Activated naive CD8-positive, alpha-beta T cell treated with anti-CD3 and anti-CD28 coated beads, Interleukin-2, amount 50 U/mL, for 24 hours (primary cell): ENCODE results near the gene DPH5.
A peak's percentile ranks its signal among the peaks of the same experiment; 100 is the strongest.
"Not testable (repeated sequence)": the region's sequence is repeated elsewhere in the genome, so short reads cannot be mapped to it uniquely, and the experiment has no call there.

ENCODE experiments used
- ATAC-seq: fragments of 150-1000 bp; cut with Tn5 transposase; one replicate; pipeline ENCODE4 v1.10.0; 2021
- DNase-seq: peaks from one replicate; pipeline ENCODE4 v3.0.0; 2021
- H3K27ac Mint-ChIP-seq: one replicate; pipeline ENCODE4 v1.8.0; 2021; ENCODE audit warnings: mild to moderate bottlenecking, mixed read lengths
- H3K27me3 Mint-ChIP-seq: one replicate; pipeline ENCODE4 v1.8.0; 2021; ENCODE audit warnings: mixed read lengths
- H3K36me3 Mint-ChIP-seq: one replicate; pipeline ENCODE4 v1.8.0; 2021; ENCODE audit warnings: low read depth, mixed read lengths
- H3K4me1 Mint-ChIP-seq: one replicate; pipeline ENCODE4 v1.8.0; 2021; ENCODE audit warnings: mixed read lengths
- H3K4me3 Mint-ChIP-seq: one replicate; pipeline ENCODE4 v1.8.0; 2021; ENCODE audit warnings: mild to moderate bottlenecking, moderate library complexity, mixed read lengths
- H3K9me3 Mint-ChIP-seq: one replicate; pipeline ENCODE4 v1.8.0; 2021; ENCODE audit warnings: mixed read lengths

The DPH5 gene

DNA sequence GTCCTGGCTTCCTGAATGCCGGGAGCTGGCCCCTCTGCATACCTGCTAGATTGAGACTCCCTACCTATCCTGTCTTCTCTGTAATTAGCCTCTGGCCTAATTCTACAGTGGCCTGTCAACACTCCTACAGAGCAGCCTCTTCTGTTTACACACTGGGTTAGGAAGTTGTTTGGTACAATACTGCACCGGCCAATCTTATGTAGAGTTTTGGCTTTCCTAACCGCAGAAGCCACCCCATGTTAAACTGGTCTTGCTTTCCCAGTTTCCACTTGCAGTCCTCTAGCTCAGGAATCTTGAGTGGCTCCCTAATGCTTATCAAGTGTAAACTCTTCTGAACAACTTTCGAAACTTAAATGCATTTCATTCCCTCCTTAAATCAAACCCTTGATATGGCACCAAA, 42.8 kb downstream of the DPH5 start:
- no peaks in the 10 kb centered on the region for H3K9me3 Mint-ChIP-seq
- H3K27ac Mint-ChIP-seq, result no peak overlapping the region
- H3K4me1 Mint-ChIP-seq, result peaks cover 4% of the 10 kb centered on the region
- ATAC-seq (no peak), DNase-seq (no peak)
- H3K4me3 Mint-ChIP-seq, result no peak overlapping the region
- H3K36me3 Mint-ChIP-seq, result peaks cover 76% of the 10 kb centered on the region
- no peaks in the 10 kb centered on the region for H3K27me3 Mint-ChIP-seq

DNA sequence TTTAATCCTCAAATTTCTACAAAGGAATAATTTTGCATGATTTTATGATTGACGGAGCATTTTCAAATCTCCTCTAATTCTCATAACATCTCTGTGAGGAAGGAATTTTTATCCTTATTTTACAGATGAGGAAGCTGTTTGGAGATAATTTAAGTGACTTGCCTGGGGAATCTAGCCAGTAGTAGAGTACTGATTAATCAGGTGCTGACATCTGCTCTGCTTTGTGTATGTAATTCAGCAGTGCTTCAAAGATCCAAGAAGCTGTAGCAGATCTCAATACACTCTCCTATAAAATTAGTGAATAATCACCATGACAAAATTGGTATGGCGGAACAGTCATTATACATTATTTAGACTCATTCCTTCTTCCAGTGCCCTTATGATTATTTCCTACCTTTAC, 46.0 kb downstream of the DPH5 start:
- H3K4me1 Mint-ChIP-seq, result peaks cover 4% of the 10 kb centered on the region
- no peak overlapping the region for H3K4me3 Mint-ChIP-seq
- H3K9me3 Mint-ChIP-seq, result no peaks in the 10 kb centered on the region
- no peak for ATAC-seq
- H3K27ac Mint-ChIP-seq, result no peak overlapping the region
- H3K27me3 Mint-ChIP-seq, result no peaks in the 10 kb centered on the region
- H3K36me3 Mint-ChIP-seq, result peaks cover 81% of the 10 kb centered on the region
- no peak for DNase-seq

DNA sequence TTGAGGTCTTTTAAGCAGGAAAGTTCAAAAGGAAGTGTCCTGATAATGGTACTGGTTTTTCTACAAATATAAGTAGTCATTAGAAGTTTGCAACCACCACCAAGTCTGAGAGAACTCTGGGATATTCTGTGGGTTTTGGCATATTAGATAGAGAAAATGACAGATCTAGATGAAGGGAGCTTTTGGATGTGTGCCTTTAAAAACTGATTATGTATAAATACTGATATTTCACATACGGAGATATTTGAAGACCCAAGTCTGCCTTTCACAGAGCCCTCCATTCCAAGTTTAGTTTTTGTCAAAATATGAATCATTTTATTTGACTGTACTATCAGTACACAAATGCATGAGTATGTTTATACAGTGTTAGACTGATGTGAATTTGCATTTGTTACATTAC, 48.6 kb downstream of the DPH5 start:
- Mint-ChIP-seq H3K36me3 (peaks cover 74% of the 10 kb centered on the region), H3K27ac (no peak overlapping the region)

DNA sequence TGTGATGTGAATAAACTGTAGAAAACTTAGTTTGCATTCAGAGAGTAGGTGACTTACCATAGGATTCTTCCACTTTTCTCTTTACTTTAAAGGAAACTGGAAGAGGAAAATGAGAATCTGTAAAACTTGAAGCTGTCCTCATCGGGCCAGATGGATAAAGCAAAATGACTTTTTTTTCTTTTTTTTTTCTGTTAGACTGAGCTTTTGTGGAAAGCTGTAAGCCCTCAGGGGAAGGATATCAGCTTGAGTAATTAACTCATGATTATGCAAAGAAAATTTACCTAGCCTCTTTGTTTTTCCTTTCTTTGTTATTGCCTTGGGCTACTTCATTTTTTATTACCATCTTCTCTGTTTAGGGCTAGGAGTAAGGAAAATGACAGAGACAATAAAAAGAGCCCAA, 53.4 kb downstream of the DPH5 start:
- Mint-ChIP-seq H3K27me3 (no peaks in the 10 kb centered on the region), H3K9me3 (no peaks in the 10 kb centered on the region), H3K36me3 (peaks cover 64% of the 10 kb centered on the region), H3K4me3 (no peak overlapping the region), H3K27ac (no peak overlapping the region), H3K4me1 (peaks cover 22% of the 10 kb centered on the region)
- no peak for ATAC-seq
- DNase-seq, result no peak

More for the DNA sequence above, 48.6 kb downstream of the DPH5 start:
- Mint-ChIP-seq H3K4me1 (peaks cover 10% of the 10 kb centered on the region), H3K4me3 (no peak overlapping the region), H3K27me3 (no peaks in the 10 kb centered on the region), H3K9me3 (no peaks in the 10 kb centered on the region)
- no peak for DNase-seq
- no peak for ATAC-seq

DNA sequence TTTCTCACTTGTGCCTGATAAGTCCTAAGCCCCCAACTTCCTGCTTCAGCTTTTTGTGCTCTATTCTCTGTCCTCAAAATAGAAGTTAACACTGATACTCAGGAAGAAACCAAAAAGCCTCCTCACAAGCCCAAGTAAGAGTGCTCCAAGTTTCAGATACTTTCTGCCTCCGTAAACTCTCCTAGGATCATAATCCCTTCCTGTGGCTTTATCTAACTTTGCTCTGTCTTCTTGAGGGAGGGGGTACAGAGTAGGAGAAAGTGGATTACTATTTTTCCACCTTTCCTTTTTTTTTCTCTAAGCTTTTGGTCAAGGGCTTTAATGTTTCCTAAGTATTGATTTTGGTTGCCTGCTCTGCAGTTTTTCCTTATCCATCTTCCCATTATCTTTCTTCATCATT, 54.6 kb downstream of the DPH5 start:
- peaks cover 63% of the 10 kb centered on the region for H3K36me3 Mint-ChIP-seq

DNA sequence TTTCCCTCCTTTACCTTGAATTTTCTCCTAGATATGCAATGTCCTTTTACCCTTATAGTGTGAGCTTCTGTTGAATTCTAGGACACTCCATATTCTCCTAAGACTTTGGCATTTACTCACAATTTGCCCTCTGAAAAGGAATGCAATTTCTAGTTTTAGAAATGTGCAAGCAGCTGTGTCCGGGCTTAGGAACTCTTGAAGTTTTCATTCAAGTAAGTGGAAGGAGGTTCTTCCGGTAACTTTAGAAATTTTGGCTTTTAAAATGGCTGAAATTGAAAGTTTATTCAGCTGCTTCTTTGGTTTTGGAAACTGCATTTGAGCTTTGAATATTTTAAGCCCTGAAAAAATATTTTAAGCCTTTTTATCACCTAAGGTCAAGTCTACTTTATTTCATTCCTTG, 56.3 kb downstream of the DPH5 start:
- no peaks in the 10 kb centered on the region for H3K9me3 Mint-ChIP-seq
- peaks cover 68% of the 10 kb centered on the region for H3K36me3 Mint-ChIP-seq
- H3K27ac Mint-ChIP-seq, result no peak overlapping the region
- no peaks in the 10 kb centered on the region for H3K27me3 Mint-ChIP-seq
- no peak for ATAC-seq
- H3K4me3 Mint-ChIP-seq, result no peak overlapping the region
- peaks cover 24% of the 10 kb centered on the region for H3K4me1 Mint-ChIP-seq
- DNase-seq, result no peak

More for the DNA sequence above, 54.6 kb downstream of the DPH5 start:
- Mint-ChIP-seq H3K4me3 (no peak overlapping the region), H3K27me3 (no peaks in the 10 kb centered on the region), H3K4me1 (peaks cover 24% of the 10 kb centered on the region), H3K27ac (no peak overlapping the region), H3K9me3 (no peaks in the 10 kb centered on the region)
- ATAC-seq (no peak), DNase-seq (no peak)

DNA sequence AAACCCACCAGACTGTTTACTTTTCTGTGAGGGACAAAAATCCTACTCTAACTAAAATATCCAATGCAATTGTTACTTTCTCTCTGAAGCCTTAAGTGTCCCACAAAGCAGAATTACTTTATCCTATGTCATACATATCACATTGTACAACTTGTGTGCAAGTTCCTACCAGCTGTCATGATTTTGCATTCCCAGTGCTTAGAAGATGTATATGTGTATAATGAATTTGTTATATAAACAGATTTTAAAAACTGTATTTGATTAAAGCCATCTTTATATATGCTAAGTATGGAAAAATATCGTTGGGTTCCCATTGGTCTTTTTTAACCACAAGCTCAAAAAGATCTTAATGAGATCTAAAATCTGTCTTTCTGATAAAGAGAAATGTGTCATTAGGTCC, 57.0 kb downstream of the DPH5 start:
- Mint-ChIP-seq H3K27me3 (no peaks in the 10 kb centered on the region), H3K9me3 (no peaks in the 10 kb centered on the region), H3K4me3 (no peak overlapping the region), H3K27ac (no peak overlapping the region), H3K4me1 (peaks cover 24% of the 10 kb centered on the region), H3K36me3 (peaks cover 66% of the 10 kb centered on the region)
- DNase-seq, result no peak
- no peak for ATAC-seq

DNA sequence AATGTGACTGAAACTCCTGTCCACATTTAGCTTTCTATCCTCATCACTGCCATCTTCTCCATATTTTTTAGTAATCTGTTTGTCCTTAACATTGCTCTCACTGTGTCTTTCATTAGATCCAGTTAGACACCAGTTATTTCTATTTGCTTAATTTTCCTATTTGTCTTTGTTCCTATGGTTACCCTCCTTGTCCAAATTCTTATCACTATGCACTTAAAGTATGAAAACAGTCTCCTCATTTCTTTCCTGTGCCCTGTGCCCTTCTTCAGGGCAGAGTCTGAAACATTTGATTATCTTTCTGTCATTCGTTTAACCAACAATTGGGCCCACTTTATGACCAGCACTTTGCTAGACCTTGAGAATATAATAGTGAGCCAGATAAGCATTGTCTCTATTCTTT, 65.5 kb downstream of the DPH5 start:
- peaks cover 34% of the 10 kb centered on the region for H3K4me1 Mint-ChIP-seq
- H3K27me3 Mint-ChIP-seq, result no peaks in the 10 kb centered on the region
- no peak for DNase-seq
- peaks cover 61% of the 10 kb centered on the region for H3K36me3 Mint-ChIP-seq
- no peak for ATAC-seq
- no peak overlapping the region for H3K27ac Mint-ChIP-seq
- no peak overlapping the region for H3K4me3 Mint-ChIP-seq
- H3K9me3 Mint-ChIP-seq, result no peaks in the 10 kb centered on the region

DNA sequence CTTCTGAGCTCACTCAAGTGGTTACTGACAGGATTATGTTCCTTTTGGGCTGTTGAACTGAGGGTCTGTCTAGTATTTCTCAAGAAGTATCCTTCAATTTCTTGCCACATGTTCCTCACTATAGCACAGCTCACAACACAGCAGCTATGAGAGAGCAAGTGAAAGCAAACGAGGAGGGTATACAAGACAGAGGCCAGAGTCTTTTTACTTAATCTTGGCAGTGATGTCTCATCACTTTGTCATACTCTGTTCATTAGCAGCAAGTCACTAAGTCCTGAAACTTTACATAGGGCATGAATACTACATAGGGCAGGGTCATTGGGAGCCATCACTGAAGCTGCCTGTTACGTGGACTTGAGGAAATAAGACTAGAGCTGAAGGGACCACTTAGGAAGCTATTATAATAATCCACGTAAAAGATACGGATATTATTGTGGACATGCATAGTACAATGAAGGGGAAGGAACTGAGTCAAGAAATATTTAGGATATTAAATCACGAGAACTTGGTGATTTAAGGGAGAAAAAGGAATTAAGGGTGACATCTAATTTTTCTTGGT, 66.0 kb downstream of the DPH5 start:
- H3K9me3 Mint-ChIP-seq, result no peaks in the 10 kb centered on the region
- H3K27me3 Mint-ChIP-seq, result no peaks in the 10 kb centered on the region
- no peak for ATAC-seq
- no peak overlapping the region for H3K4me3 Mint-ChIP-seq
- H3K4me1 Mint-ChIP-seq, result peaks cover 34% of the 10 kb centered on the region
- no peak for DNase-seq
- peaks cover 55% of the 10 kb centered on the region for H3K36me3 Mint-ChIP-seq
- no peak overlapping the region for H3K27ac Mint-ChIP-seq

DNA sequence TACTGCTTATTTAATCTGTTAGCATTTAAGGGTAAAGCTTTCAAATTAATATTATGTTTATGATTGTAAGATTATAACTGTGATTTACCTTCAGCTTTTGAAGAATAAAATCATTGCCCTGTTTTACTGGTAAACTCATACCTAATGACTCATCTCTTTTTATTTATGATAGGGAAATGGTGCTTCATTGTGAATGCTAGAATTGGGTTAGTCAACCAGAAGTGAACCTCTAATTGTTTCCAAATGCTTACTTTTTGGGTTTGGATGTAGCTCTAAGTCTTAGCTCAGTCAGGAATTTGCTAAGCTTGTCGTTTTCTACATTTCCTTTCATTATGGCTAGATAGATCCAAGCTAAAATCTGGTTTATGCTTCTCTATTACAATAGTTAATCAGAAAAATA, 70.3 kb downstream of the DPH5 start:
- peak; percentile 47 for ATAC-seq
- H3K4me3 Mint-ChIP-seq, result no peak overlapping the region
- DNase-seq, result no peak
- H3K36me3 Mint-ChIP-seq, result peaks cover 58% of the 10 kb centered on the region
- H3K4me1 Mint-ChIP-seq, result peaks cover 61% of the 10 kb centered on the region
- H3K27ac Mint-ChIP-seq, result no peak overlapping the region
- H3K27me3 Mint-ChIP-seq, result no peaks in the 10 kb centered on the region
- peaks cover 35% of the 10 kb centered on the region for H3K9me3 Mint-ChIP-seq

DNA sequence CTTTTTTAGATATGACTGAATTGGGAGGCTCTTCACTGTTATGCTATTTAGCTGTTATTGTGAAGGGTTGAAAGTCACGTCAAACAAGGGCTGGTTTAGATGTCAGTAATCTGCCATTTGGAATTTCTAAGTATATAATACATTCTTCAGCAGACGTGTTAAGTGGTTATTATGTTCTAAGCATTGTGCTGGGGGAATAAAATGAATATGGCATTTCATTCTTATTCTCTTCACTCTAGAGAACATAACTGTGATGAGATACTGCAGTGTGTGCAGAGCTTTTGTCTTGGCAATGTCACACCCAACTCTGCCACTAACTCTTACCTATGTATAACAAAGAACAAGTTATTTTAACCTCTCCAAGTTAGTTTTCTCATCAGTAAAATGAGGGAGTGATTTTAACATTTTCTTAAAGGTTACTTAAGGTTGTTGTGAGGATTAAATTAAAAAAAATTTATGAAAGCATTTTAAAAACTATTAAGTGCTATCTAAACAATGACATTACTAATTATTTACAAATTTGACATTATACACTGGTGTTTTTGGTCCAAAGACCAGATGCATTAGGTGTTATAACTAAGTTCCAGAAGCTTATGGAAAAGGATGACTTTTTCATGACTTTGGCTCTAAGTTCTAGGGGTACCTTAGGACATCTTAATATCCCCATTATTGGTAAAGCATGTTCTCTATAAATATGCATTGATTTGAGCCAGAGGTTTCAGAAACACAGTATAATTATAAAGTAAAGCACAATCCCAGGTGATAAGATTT, 71.4 kb downstream of the DPH5 start:
- H3K27me3 Mint-ChIP-seq, result no peaks in the 10 kb centered on the region
- peaks cover 35% of the 10 kb centered on the region for H3K9me3 Mint-ChIP-seq
- H3K4me3 Mint-ChIP-seq, result no peak overlapping the region
- H3K36me3 Mint-ChIP-seq, result peaks cover 67% of the 10 kb centered on the region
- DNase-seq (no peak), ATAC-seq (no peak)
- peak overlapping the region; percentile 90 for H3K27ac Mint-ChIP-seq
- peaks cover 67% of the 10 kb centered on the region for H3K4me1 Mint-ChIP-seq

DNA sequence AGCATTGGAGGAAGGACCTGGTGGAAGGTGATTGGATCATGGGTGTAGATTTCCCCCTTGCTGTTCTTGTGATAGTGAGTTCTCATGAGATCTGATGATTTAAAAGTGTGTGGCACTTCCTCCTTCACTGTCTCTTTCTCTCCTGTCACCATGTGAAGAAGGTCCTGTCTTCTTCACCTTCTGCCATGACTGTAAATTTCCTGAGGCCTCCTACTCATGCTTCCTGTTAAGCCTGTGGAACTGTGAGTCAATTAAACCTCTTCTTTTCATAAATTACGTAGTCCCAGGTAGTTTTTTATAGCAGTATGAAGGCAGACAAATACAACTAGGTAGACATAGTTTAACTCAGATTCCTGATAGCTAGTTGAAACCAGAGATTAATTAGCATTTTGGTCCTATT, 72.6 kb downstream of the DPH5 start:
- peak; percentile 92 for ATAC-seq
- Mint-ChIP-seq H3K36me3 (peaks cover 78% of the 10 kb centered on the region), H3K4me1 (peaks cover 74% of the 10 kb centered on the region), H3K27ac (peak overlapping the region; percentile 90), H3K9me3 (peaks cover 43% of the 10 kb centered on the region)
- H3K4me3 Mint-ChIP-seq, H3K27me3 Mint-ChIP-seq, DNase-seq: not testable (repeated sequence)

DNA sequence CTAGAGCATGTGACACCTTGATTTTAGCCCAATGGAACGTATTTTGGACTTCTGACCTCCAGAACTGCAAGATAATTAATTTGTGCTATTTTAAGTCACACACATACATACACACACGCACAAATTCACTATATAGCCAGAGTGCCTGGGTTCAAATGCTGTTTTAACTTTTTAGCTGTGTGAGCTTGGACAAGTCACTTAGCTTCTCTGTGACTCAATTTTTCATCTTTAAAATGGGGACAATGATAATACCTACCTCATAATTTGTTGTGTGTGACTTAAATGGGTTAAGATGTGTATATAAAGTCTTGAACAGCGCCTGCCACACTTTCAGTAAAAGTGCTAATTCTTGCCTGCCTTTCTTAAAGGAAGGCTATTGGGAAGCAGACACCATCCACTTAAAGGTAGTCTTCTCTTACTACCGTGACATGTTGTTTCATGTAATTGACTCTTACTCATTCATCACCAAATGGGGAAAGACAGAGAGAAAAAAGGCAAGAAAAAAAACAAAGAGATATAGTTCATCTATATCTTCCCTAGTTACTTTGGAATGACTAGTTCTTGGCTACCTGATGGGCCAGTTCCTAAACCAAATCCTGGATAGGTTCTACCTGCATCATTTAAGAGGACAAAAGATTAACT, 73.4 kb downstream of the DPH5 start:
- H3K9me3 Mint-ChIP-seq, result peaks cover 50% of the 10 kb centered on the region
- no peak overlapping the region for H3K4me3 Mint-ChIP-seq
- peaks cover 78% of the 10 kb centered on the region for H3K36me3 Mint-ChIP-seq
- H3K27ac Mint-ChIP-seq, result peak overlapping the region; percentile 90
- H3K4me1 Mint-ChIP-seq, result peaks cover 80% of the 10 kb centered on the region
- no peak for DNase-seq
- no peak for ATAC-seq
- no peaks in the 10 kb centered on the region for H3K27me3 Mint-ChIP-seq

DNA sequence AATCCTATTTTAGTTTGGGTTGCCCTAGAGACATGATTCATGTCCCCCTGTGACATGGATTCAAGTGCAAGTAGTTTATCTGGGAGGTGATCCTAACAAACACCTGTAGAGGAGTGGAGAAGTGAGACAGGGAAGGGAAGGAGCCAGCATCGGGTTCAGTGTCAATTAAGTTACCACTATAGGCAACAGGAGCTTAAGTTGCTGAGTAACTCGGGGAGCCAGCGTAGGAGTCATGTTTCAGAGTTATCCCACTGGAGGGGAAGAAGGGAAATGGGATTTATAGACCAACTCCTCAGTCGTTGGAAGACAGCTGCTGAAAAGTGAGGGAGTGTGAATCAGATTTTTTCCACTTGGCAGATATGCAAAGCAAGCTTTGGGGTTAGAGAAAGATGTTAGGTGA, 74.8 kb downstream of the DPH5 start:
- Mint-ChIP-seq H3K36me3 (peaks cover 86% of the 10 kb centered on the region), H3K27me3 (no peaks in the 10 kb centered on the region), H3K4me3 (no peak overlapping the region), H3K27ac (peak overlapping the region; percentile 54), H3K4me1 (peaks cover 74% of the 10 kb centered on the region), H3K9me3 (peaks cover 62% of the 10 kb centered on the region)
- ATAC-seq (no peak), DNase-seq (no peak)

DNA sequence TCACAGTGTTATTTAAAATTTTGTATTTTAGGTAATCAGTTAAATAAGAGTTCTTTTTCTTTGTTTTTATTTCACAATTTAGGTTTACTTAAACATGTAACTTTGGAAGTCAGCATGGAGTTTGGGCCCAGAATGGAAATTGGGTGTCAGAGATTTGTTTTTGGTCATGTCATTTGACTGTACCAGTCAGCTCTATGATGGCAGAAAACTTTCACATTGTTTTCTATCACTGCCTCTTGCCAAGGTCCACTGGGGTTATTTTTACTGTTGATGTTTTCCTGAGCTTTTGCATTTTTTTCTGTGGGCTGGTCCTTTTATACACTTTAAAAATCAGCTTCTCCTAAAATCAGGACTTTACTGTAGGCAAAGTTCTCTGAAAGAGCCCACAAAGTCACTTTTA, 75.2 kb downstream of the DPH5 start:
- no peaks in the 10 kb centered on the region for H3K27me3 Mint-ChIP-seq
- ATAC-seq, result no peak
- H3K36me3 Mint-ChIP-seq, result peaks cover 89% of the 10 kb centered on the region
- H3K4me1 Mint-ChIP-seq, result peaks cover 70% of the 10 kb centered on the region
- no peak for DNase-seq
- H3K9me3 Mint-ChIP-seq, result peaks cover 66% of the 10 kb centered on the region
- no peak overlapping the region for H3K4me3 Mint-ChIP-seq
- peak overlapping the region; percentile 54 for H3K27ac Mint-ChIP-seq
